SIG-M5 (cell line): ENCODE data around the gene AMDHD1.

Source experiments
- DNase-seq: peaks from one replicate; lab custom pipeline; 2025; lab: John Stamatoyannopoulos, UW

The AMDHD1 gene

GRCh38 chr12:95943330-95943842 lies at the start of gene AMDHD1:
AMDHD1 (plus strand) TSS chr12:95943331; CDS start chr12:95943399, 68 bp downstream.
- no peak for DNase-seq

GRCh38 chr12:95896846-95897245 lies 46.3 kb upstream of the AMDHD1 start:
- no peak for DNase-seq

- DNase-seq = no peak
These were observed 45.0 kb upstream of the AMDHD1 start for GRCh38 chr12:95898081-95898480.

- no peak for DNase-seq
These were observed 34.6 kb upstream of the AMDHD1 start for GRCh38 chr12:95908573-95908972.

GRCh38 chr12:95909871-95910270 lies 33.3 kb upstream of the AMDHD1 start:
- no peak for DNase-seq

- DNase-seq = no peak
These were observed 24.7 kb upstream of the AMDHD1 start for GRCh38 chr12:95918194-95918993.

- no peak for DNase-seq
These were observed 24.0 kb upstream of the AMDHD1 start for GRCh38 chr12:95919110-95919509.

GRCh38 chr12:95922231-95922630 lies 20.9 kb upstream of the AMDHD1 start:
- DNase-seq = no peak

GRCh38 chr12:95940514-95940913 lies 2.6 kb upstream of the AMDHD1 start:
- no peak for DNase-seq

GRCh38 chr12:95942101-95942523 lies 1.0 kb upstream of the AMDHD1 start:
- DNase-seq = no peak

- DNase-seq = peak; percentile 63
These were observed 404 bp upstream of the AMDHD1 start, which contains the start of gene CCDC38 for GRCh38 chr12:95942524-95943329. CCDC38 (minus strand) TSS chr12:95942614; CDS start chr12:95936509, 6,105 bp downstream.

GRCh38 chr12:95944108-95944704 lies 1.1 kb downstream of the AMDHD1 start:
- no peak for DNase-seq

GRCh38 chr12:95949477-95950206 lies 6.5 kb downstream of the AMDHD1 start:
- no peak for DNase-seq

- no peak for DNase-seq
These were observed 8.4 kb downstream of the AMDHD1 start for GRCh38 chr12:95951515-95951914.

GRCh38 chr12:95953000-95953399 lies 9.9 kb downstream of the AMDHD1 start:
- DNase-seq = no peak

- DNase-seq = no peak
These were observed 12.5 kb downstream of the AMDHD1 start for GRCh38 chr12:95955549-95956159.

GRCh38 chr12:95956557-95957145 lies 13.5 kb downstream of the AMDHD1 start:
- no peak for DNase-seq

- DNase-seq = no peak
These were observed 16.0 kb downstream of the AMDHD1 start for GRCh38 chr12:95959107-95959506.

GRCh38 chr12:95960241-95960640 lies 17.1 kb downstream of the AMDHD1 start:
- DNase-seq = no peak

- no peak for DNase-seq
These were observed 19.1 kb downstream of the AMDHD1 start for GRCh38 chr12:95962222-95962621.

GRCh38 chr12:95963096-95963495 lies 20.0 kb downstream of the AMDHD1 start:
- DNase-seq = no peak
